Fibroblast of mammary gland (primary cell): Measurements from ENCODE around the gene XRCC2.
A peak's percentile ranks its signal among the peaks of the same experiment; 100 is the strongest.

Experiments used
- DNase-seq: peaks from one replicate; pipeline ENCODE4 v3.0.0-alpha.2; 2010; ENCODE audit warnings: low read depth
- H3K4me3 ChIP-seq: 2 replicates; pipeline ENCODE4 v1.5.1; 2011; ENCODE audit warnings: low read depth, mild to moderate bottlenecking, low read length, moderate library complexity; ENCODE audit not compliant: control insufficient read depth
- CTCF ChIP-seq: conservative IDR thresholded peaks from 2 replicates; pipeline ENCODE4 v1.5.1; 2011; ENCODE audit warnings: low read depth, low read length, inconsistent platforms; ENCODE audit not compliant: control insufficient read depth, insufficient read depth

The XRCC2 gene

GRCh38 chr7:152600266-152600665 lies 75.7 kb downstream of the XRCC2 start:
- TF ChIP-seq CTCF, result no peak
- no peak overlapping the region for H3K4me3 ChIP-seq
- no peak for DNase-seq

- no peak overlapping the region for H3K4me3 ChIP-seq
- no peak for TF ChIP-seq CTCF
- DNase-seq, result peak; percentile 38
These were observed 78.4 kb downstream of the XRCC2 start for GRCh38 chr7:152597507-152597906.

- H3K4me3 ChIP-seq, result no peak overlapping the region
- no peak for TF ChIP-seq CTCF
- no peak for DNase-seq
These were observed 79.1 kb downstream of the XRCC2 start for GRCh38 chr7:152596824-152597223.
